Hindlimb muscle (tissue), 1 donor: Measurements from ENCODE around the gene BCKDK. TPM values are rescaled to one million over a fixed set of nuclear protein-coding genes. Genes with fewer than 3 reads are reported as not detected.

ENCODE experiments used
- DNase-seq: peaks from one replicate; pipeline ENCODE4 v3.0.0-alpha.2; 2013
- polyA plus RNA-seq: library from polyadenylated mRNA; unstranded; fragments of 120-200 nt; gene quantifications from one replicate; pipeline ENCODE4 v1.2.1, GENCODE V29; 2013; ENCODE audit not compliant: insufficient read length

The BCKDK gene
- polyA plus RNA-seq, 1 donor = 33.9 TPM

DNA sequence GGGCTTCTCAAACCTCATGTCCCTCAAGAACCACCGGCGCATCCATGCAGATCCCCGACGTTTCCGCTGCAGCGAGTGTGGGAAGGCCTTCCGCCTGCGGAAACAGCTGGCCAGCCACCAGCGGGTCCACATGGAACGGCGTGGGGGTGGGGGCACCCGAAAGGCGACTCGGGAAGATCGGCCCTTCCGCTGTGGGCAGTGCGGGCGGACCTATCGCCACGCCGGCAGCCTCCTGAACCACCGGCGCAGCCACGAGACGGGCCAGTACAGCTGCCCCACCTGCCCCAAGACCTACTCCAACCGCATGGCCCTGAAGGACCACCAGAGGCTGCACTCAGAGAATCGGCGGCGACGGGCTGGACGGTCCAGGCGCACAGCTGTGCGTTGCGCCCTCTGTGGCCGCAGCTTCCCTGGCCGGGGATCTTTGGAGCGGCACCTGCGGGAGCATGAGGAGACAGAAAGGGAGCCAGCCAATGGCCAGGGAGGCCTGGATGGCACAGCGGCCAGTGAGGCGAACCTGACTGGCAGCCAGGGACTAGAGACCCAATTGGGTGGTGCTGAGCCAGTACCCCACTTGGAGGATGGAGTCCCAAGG is 28.1 kb upstream of the BCKDK start:
- no peak for DNase-seq

- no peak for DNase-seq
Measured at GRCh38 chr16:31080756-31081419, 27.3 kb upstream of the BCKDK start.

GRCh38 chr16:31081428-31082351 is 26.5 kb upstream of the BCKDK start:
- DNase-seq = no peak

DNA sequence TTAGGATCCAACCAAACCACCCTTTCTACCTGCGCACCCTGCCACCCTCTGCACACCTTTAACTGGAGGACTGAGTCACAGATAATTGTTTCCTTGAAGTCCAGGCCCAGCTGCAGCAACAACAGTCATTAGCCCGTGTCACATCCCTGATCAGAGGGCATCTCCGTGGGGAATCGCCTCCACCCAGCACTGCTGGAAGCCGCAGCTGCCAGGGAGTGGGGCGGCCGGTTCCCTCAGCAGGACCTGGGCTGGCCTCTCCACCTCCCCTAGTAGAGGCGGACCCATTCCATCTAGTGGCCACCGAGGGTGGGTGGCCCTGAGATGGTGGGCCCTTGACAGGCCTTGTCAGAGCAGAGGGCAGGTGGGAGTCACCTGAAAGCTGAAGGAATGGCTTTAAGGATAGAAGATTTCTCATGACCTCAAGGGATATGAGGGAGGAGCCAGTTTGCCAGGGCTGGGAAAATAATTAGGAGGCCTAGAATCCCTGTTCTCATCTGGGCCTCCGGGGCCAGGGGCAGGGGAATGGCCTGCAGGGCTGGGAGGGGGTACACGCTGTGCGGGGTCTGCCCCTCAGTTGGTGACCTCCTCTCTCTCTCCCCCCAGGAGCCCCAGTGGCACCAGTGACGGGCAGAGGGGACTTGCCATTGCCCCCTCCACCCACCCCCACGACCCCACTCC is 25.7 kb upstream of the BCKDK start:
- DNase-seq = no peak

GRCh38 chr16:31083081-31083480 is 25.1 kb upstream of the BCKDK start:
- no peak for DNase-seq

DNA sequence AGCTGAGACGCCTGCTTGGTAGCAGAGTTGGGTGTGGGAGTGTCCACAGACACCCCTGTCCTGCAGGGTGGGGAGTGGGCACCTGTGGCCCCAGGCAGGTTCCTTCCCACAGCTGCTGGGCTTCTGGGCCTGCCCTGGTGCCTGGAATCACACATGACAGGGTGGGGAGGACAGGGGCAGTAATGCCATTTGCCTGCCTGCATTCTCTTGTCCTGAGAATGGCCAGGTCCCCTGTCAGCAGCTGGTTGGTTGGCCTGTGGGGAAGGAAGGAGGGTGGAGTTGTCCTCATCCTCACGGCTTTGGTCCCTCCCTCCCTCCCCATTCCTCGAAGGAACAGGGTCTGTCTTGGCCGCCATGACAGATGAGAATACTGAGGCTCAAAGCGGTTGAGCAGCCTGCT is 24.6 kb upstream of the BCKDK start:
- DNase-seq = no peak

DNA sequence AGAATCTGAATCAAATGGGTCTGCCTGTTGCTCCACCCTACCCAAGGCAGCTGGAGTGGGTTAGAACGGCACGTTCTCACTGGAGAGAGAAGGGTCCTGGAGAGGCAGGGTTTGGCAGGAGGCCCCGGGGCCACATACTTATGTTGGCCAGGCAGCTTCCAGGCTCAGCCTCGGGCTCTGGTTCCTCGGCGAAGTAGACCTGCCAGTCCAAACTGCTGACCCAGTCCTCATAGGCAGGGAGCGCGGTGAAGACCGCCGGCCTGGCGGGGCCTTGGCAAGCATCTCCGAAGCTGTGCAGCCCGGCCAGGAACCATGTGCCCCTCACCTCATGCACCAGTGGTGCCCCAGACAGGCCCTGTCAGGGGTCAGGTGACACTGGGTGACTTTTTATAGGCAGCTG is 24.2 kb upstream of the BCKDK start:
- DNase-seq = no peak

DNA sequence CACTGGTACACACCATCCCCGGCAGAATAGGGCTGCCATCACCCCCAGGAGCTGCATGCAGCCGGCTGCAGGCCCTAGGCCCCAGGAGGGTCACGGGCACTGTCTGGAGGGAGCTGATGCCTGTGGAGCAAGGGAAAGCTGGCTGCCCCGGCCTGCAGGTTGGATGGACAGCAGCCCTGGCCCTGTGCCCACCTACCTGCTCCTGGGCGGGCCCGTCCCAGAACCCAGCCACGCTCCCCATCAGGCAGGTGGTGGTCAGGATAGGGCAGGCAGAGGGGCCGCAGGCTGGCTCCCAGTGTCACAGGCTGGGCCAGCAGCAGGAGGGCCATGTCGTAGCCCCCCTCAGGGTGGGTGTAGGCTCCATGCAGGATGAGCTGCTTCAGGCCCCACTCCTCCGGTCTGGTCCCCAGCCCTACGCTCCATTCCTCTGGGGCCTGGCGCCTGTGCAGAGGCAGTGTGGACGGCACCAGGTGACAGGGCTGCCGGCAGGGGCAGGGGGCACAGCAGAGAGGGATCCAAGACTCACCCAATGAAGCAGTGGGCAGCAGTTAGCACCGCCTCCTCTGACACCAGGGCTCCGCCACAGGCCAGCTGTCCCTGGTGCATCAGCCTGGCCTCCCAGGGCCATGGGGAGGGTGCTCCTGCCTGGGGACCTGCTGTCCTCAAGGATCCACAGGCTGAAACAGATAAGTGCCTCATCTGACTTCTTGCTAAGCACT is 23.4 kb upstream of the BCKDK start:
- DNase-seq = no peak

DNA sequence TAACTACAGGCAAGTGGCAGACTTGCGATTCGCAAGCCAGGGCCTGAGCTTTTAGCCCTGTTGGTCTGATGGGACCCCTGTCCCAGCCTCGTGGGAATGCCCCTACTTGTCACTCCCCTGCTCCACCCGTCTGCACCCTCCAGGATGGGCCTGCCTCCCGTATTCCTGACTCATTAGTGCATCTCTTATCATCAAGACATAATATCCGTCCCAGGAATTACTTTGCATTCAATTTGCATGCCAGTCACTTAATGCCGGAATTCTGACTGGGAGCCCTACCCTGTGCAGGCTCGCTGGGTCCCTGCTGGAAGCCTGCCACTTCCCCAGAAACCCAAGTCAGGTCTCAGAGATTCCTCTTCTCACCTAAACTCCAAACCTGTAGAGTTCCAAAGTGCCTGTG is 22.8 kb upstream of the BCKDK start:
- DNase-seq = no peak

- no peak for DNase-seq
Measured at GRCh38 chr16:31085873-31086628, 22.1 kb upstream of the BCKDK start.

DNA sequence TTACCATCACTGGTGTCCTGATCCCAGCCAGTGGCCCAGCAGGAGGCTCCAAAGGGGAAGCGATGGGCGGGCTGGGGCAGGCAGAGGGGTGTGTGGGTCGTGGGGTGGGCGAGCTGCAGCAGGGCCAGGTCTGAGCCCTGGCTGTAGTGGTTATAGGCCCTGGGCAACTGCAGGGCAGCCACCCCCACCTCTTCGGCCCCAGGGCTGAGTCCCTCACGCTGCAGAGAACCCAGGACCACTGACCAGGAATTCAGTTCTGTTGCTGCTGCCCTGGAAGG is 21.6 kb upstream of the BCKDK start:
- no peak for DNase-seq

GRCh38 chr16:31087481-31087880 is 20.7 kb upstream of the BCKDK start:
- no peak for DNase-seq

DNA sequence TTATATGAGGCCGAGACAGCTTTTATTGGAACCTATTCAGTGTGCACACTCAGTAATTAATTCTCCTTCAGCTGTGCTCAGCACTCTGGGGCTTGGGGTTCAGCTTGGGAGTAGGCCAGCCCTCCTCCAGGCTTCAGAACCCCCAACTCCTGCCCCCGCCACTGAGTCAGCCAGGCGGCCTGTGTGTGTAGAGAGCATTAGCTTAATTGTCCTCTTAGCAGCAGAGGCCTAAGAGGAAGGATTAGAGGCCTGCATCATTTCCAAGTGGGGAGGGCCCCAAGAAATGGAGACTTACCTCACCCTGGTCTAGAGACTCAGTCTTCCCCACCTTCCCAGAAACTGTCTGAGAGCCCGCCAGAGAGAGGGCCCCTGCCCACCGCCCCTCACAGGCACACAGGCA is 20.2 kb upstream of the BCKDK start:
- DNase-seq = no peak

DNA sequence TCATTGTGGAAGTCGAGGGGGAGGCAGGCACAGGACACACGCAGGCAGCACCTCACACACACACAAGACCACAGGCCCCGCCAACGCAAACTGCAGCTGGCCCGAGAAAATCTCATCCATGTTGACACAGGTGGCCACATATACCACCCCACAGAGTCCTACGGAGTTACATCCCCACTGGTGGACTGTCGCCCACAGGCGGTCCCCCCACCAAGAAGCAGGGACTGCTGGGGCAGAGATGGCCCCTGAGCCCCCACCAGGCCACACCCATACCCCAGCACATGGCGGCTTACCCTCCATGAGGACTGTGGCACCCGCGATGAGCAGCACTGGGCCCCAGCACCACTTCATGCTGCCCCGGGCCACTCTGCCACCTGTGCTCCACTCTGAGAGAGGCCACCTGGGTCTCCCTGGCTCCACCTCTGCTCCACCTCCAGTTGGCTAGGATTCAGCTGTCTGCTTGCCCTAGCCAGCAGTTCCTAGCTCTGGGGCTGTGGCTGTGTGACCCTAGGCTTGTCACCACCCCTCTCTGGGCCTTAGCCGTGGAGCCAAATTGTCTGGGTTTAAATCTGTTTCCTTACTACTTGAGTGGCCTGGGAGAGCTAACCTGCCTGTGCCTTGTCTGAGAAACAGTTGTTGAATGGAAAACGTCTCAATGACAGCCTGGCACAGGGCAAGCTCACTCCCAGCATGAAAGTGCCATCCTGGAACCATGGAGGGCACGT is 19.6 kb upstream of the BCKDK start, which contains the start of gene PRSS53:
Gene PRSS53, minus strand, starts transcription at position 485 of the 725 bp plus-strand sequence. Its CDS starts 134 bp downstream, at position 351.
- DNase-seq = no peak

- DNase-seq = no peak
Measured at GRCh38 chr16:31089199-31089598, 19.0 kb upstream of the BCKDK start.

- DNase-seq = no peak
Measured at GRCh38 chr16:31090540-31090939, 17.6 kb upstream of the BCKDK start.

- no peak for DNase-seq
Measured at GRCh38 chr16:31092330-31092729, 15.9 kb upstream of the BCKDK start.

DNA sequence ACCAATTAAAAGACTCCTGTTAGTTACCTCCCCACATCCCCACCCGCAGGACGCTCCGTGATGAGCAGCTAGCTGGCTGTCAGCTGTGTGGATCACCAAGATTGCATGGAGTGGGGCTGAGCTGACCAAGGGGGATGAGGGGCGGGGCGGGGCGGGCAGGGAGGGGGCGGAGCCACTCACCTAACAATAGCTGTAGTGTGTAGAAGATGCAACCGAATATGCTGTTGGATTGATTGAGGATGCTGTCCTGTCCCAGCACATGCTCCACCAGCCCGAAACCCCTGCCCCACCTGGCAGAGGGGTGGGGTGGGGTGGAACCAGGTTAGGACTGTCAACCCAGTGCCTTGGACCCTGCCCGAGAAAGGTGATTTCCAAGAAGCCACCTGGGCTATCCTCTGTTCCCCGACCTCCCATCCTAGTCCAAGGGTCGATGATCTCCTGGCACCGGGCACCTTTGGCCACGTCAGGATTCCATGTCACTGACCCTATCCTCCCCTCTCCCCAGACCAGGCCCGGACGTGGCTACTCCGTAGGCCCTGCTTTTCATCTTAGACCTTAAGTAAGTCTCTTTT is 15.0 kb upstream of the BCKDK start:
- no peak for DNase-seq

- no peak for DNase-seq
Measured at GRCh38 chr16:31094088-31094423, 14.1 kb upstream of the BCKDK start.

- peak; percentile 93 for DNase-seq
Measured at GRCh38 chr16:31094424-31095120, 13.6 kb upstream of the BCKDK start, which contains the start of gene VKORC1. VKORC1 (minus strand) TSS chr16:31094797; CDS start chr16:31094729, 68 bp downstream.
